HPDE6-E6E7 (cell line): Measurements from ENCODE around the gene MX2.

Experiments used
- DNase-seq: peaks from one replicate; pipeline ENCODE4 v3.0.0; 2011; ENCODE audit warnings: missing footprints; ENCODE audit errors: extremely low spot score

Gene MX2

GRCh38 chr21:41363370-41364270 lies 1.8 kb downstream of the MX2 start:
- DNase-seq = no peak

- no peak for DNase-seq
Measured at GRCh38 chr21:41364308-41364707, 2.5 kb downstream of the MX2 start.

- no peak for DNase-seq
Measured at GRCh38 chr21:41365377-41366107, 3.7 kb downstream of the MX2 start.

GRCh38 chr21:41366522-41367151 lies 4.8 kb downstream of the MX2 start:
- DNase-seq = peak; percentile 90

- no peak for DNase-seq
Measured at GRCh38 chr21:41367301-41367944, 5.6 kb downstream of the MX2 start.

- DNase-seq = no peak
Measured at GRCh38 chr21:41367945-41368734, 6.3 kb downstream of the MX2 start.

- DNase-seq = no peak
Measured at GRCh38 chr21:41368735-41369104, 6.9 kb downstream of the MX2 start.

GRCh38 chr21:41369105-41369919 lies 7.5 kb downstream of the MX2 start:
- DNase-seq = no peak

GRCh38 chr21:41369920-41370839 lies 8.4 kb downstream of the MX2 start:
- no peak for DNase-seq

GRCh38 chr21:41370840-41371684 lies 9.2 kb downstream of the MX2 start:
- no peak for DNase-seq

GRCh38 chr21:41371685-41372030 lies 9.8 kb downstream of the MX2 start:
- DNase-seq = no peak

GRCh38 chr21:41373253-41373652 lies 11.4 kb downstream of the MX2 start:
- DNase-seq = no peak

GRCh38 chr21:41373763-41374162 lies 11.9 kb downstream of the MX2 start:
- DNase-seq = no peak

GRCh38 chr21:41374177-41374712 lies 12.4 kb downstream of the MX2 start:
- no peak for DNase-seq

GRCh38 chr21:41374867-41375533 lies 13.2 kb downstream of the MX2 start:
- DNase-seq = no peak

GRCh38 chr21:41375875-41376274 lies 14.0 kb downstream of the MX2 start:
- no peak for DNase-seq

GRCh38 chr21:41377715-41378114 lies 15.9 kb downstream of the MX2 start:
- DNase-seq = no peak

GRCh38 chr21:41378849-41379248 lies 17.0 kb downstream of the MX2 start:
- DNase-seq = no peak
